Vagina (tissue), 2 donors: Measurements from ENCODE around the gene ZFTA.

Source experiments
- CTCF ChIP-seq, 3 experiments: fragments of 450-650 bp in 2 of 3; fragments of 200-600 bp in 1 of 3; sonication (generic) in 1 of 3; IDR thresholded peaks; one replicate each; pipeline ENCODE4 v1.5.1; 2017 to 2019; ENCODE audit warnings: antibody characterized with exemption in 3 of 3, mild to moderate bottlenecking in 2 of 3, moderate library complexity in 2 of 3
- POLR2AphosphoS5 ChIP-seq, 2 donors: sonication (generic); formaldehyde crosslinking; IDR thresholded peaks; one replicate each; pipeline ENCODE4 v1.9.0; 2017; ENCODE audit warnings: antibody characterized with exemption in 2 of 2, mild to moderate bottlenecking in 2 of 2, low read depth in 1 of 2; ENCODE audit not compliant: insufficient read depth in 1 of 2

- TF ChIP-seq CTCF (IDR thresholded peaks at IDR 0.05) (no peak), POLR2AphosphoS5 (IDR thresholded peaks at IDR 0.05; ENCODE audit: insufficient read depth in 1 of 2, low read depth in 1 of 2) (no peak)
Observed at GRCh38 chr11:63816166-63816565, 47.6 kb upstream of the ZFTA start.
